22Rv1 (cell line): Measurements from ENCODE around the gene PSMB3.

ENCODE experiments used
- H3K27ac ChIP-seq: fragments of 450-650 bp; 2 replicates; pipeline ENCODE4 v1.5.1; 2017
- CTCF ChIP-seq: fragments of 450-650 bp; IDR thresholded peaks from 2 replicates; pipeline ENCODE4 v1.5.1; 2017; ENCODE audit warnings: mild to moderate bottlenecking
- ZFX ChIP-seq: fragments of 450-650 bp; IDR thresholded peaks from 2 replicates; pipeline ENCODE4 v1.6.1; 2017; ENCODE audit warnings: antibody characterized with exemption, borderline replicate concordance

Gene PSMB3

DNA sequence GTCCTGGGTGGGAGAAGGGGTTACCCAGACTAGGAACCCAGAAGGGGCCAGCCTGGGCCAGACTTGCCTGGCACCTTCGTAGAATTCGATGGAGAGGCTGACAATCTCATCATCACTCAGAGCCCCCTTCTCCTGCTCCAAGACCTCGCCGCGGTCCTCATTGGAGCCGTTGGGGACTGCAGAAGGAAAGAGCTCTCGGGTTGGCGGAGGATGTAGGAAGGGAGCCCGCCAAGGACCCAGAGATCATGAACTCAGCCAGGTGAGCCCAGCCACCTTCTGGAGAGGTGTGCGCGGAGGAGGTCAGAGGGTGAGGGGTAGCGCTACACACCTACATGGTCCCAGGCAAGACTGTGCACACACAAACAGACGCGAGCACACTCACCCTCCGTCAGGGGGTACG lies 13.9 kb upstream of the PSMB3 start:
- TF ChIP-seq CTCF: no peak
- no peak for TF ChIP-seq ZFX
- no peak overlapping the region for H3K27ac ChIP-seq

GRCh38 chr17:38739305-38739704 lies 13.2 kb upstream of the PSMB3 start:
- no peak overlapping the region for H3K27ac ChIP-seq
- TF ChIP-seq CTCF (no peak), ZFX (no peak)

DNA sequence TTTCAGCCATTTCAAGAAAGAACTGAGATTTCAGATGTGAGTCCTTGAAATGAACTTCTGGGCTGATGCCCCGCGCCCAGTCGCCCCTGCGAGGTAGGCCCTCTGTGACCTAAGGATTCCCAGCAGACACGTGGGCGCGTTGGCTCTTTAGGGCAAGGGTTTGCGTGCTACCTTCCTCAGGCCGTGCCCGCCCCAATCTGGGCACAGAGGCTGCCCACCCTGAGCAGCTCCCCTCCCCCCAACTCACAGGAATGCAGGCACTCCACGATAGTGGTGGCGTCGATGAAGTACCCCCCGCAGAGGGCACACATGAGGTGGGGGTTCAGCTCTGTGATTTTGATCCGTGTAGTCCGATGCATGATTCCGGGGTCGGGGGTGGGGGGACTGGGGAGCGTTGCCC lies 12.5 kb upstream of the PSMB3 start:
- TF ChIP-seq CTCF (no peak), ZFX (no peak)
- H3K27ac ChIP-seq: no peak overlapping the region

DNA sequence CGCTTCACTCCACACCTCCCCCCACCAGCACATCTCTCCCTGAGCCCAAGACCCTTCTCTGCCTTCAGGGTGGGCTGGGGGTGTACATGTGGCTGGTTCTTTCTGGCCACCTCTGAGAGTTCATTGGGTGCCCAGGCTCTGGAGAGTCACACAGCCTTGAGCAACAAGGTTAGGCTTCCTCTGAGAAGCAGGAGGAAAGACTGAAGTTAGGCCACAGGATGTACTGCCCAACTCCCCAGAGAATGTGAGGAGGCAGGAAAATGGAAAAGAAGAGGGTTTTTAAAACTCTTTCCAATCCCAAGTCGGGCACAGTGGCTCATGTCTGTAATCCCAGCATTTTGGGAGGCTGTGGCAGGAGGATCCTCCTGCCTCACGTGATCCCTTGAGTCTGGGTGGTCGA lies 11.7 kb upstream of the PSMB3 start:
- peak overlapping the region; percentile 99; the same call in 1 of the 2 replicates for H3K27ac ChIP-seq
- TF ChIP-seq CTCF (no peak), ZFX (no peak)

- no peak for TF ChIP-seq CTCF
- H3K27ac ChIP-seq: peak overlapping the region; percentile 99
These were observed 11.1 kb upstream of the PSMB3 start for GRCh38 chr17:38741461-38741860.

DNA sequence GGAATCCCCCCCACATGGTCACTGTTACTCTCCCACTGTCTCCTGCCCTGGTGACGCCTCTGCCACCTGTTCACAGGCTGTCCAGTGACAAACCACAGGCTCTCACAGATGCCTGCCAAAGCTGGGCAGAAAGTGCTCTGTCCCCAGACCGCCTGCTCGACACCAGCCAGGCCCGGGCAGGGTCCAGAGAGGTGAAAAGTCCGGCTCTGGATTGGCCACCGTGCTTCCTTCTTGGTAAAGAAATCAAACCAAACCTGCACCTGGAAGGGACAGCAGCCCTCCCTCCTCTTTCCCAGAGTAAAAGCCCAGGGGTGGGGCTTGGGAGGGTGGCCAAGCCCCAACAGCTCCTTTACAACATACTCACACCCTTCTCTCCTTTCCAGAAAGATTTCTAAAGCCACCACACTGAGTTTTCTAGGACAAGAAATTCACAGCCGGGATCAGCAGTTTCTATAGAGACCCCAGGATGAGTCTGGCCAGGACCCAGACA lies 10.6 kb upstream of the PSMB3 start:
- no peak for TF ChIP-seq ZFX
- TF ChIP-seq CTCF: no peak
- H3K27ac ChIP-seq: peak overlapping the region; percentile 99

DNA sequence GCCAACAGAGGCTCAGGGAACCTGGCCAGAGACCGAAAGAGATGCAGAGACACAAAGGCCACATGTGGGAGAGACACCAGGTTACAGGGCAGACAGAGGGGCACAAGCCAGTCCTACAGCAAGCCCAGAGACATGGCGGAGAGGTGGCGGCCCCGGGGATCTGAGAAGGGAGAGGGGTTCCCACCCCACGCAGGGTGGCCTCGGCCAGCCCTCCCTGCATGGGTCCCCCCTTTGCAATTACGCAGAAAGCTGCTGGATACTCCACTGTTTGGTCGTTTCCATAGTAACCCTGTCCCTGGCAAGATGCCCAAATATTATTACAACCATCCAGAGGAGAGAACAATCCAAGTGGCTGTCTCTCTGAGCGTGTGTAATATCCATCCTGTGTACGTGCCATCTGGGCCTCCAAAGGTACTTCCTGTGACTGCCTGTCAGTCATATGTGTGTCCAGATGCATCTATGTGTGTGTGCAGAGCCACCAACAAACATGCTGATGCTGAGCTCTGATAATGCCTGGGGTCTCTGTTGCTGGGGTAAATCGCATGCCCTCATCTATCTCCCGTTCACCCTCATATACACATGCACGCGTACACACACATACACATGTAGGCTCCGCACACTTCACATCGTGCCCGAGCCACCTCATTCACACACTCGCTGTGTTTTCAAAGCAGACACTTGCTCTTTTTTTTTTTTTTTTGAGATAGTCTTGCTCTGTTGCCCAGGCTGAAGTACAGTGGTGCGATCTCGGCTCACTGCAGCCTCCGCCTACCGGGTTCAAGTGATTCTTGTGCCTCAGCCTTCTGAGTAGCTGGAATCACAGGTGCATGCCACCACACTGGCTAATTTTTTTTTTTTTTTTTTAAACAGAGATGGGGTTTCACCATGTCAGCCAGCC lies 9.9 kb upstream of the PSMB3 start:
- peak overlapping the region; percentile 99 for H3K27ac ChIP-seq
- TF ChIP-seq CTCF: no peak
- no peak for TF ChIP-seq ZFX
